NCI-H187 (cell line): ENCODE data around the gene CYP19A1.
"Not testable (repeated sequence)": the region's sequence is repeated elsewhere in the genome, so short reads cannot be mapped to it uniquely, and the experiment has no call there.

Source experiments
- DNase-seq, 2 experiments: peaks; one replicate each; lab custom pipeline; 2025; lab: John Stamatoyannopoulos, UW

Gene CYP19A1

GRCh38 chr15:51298620-51299019, 39.8 kb downstream of the CYP19A1 start:
- no peak for DNase-seq

GRCh38 chr15:51290720-51291119, 47.7 kb downstream of the CYP19A1 start:
- DNase-seq = no peak

- DNase-seq = no peak
These were observed 49.1 kb downstream of the CYP19A1 start for GRCh38 chr15:51289290-51289689.

GRCh38 chr15:51288143-51289065, 50.0 kb downstream of the CYP19A1 start:
- DNase-seq = no peak

GRCh38 chr15:51286816-51287215, 51.6 kb downstream of the CYP19A1 start:
- no peak for DNase-seq

GRCh38 chr15:51285399-51285798, 53.0 kb downstream of the CYP19A1 start:
- DNase-seq = no peak

- DNase-seq = no peak
These were observed 53.5 kb downstream of the CYP19A1 start for GRCh38 chr15:51284871-51285270.

- DNase-seq = no peak
These were observed 55.4 kb downstream of the CYP19A1 start for GRCh38 chr15:51283026-51283425.

GRCh38 chr15:51282241-51282640, 56.2 kb downstream of the CYP19A1 start:
- not testable (repeated sequence) for DNase-seq

- peak in 1 of 2 experiments; percentile 2 for DNase-seq
These were observed 56.9 kb downstream of the CYP19A1 start for GRCh38 chr15:51281368-51281967.

- DNase-seq = no peak
These were observed 57.6 kb downstream of the CYP19A1 start for GRCh38 chr15:51280838-51281237.

- DNase-seq = no peak
These were observed 59.0 kb downstream of the CYP19A1 start for GRCh38 chr15:51279391-51279790.

- DNase-seq = no peak
These were observed 61.3 kb downstream of the CYP19A1 start for GRCh38 chr15:51277101-51277500.

GRCh38 chr15:51274956-51275355, 63.4 kb downstream of the CYP19A1 start:
- no peak for DNase-seq

GRCh38 chr15:51270706-51271105, 67.7 kb downstream of the CYP19A1 start:
- DNase-seq = no peak

- DNase-seq = no peak
These were observed 68.9 kb downstream of the CYP19A1 start for GRCh38 chr15:51269496-51269895.

- no peak for DNase-seq
These were observed 70.7 kb downstream of the CYP19A1 start for GRCh38 chr15:51267703-51268083.

- no peak for DNase-seq
These were observed 71.2 kb downstream of the CYP19A1 start for GRCh38 chr15:51267051-51267702.

- no peak for DNase-seq
These were observed 71.7 kb downstream of the CYP19A1 start for GRCh38 chr15:51266656-51267050.

GRCh38 chr15:51265037-51265555, 73.3 kb downstream of the CYP19A1 start:
- no peak for DNase-seq

GRCh38 chr15:51263726-51264125, 74.7 kb downstream of the CYP19A1 start:
- DNase-seq = no peak

GRCh38 chr15:51263116-51263515, 75.3 kb downstream of the CYP19A1 start:
- DNase-seq = no peak

GRCh38 chr15:51262463-51262862, 75.9 kb downstream of the CYP19A1 start:
- no peak for DNase-seq
